T-helper 1 cell (primary cell): ENCODE data around the gene OR6C76.
"Not testable (repeated sequence)": the region's sequence is repeated elsewhere in the genome, so short reads cannot be mapped to it uniquely, and the experiment has no call there.

Experiments used
- DNase-seq, 5 donors: peaks; one replicate each; pipeline ENCODE4 v3.0.0-alpha.2; 2012 to 2020
- total RNA-seq, 4 donors: gene quantifications; one replicate each; lab custom pipeline; 2026; lab: John Stamatoyannopoulos, UW

The OR6C76 gene
- total RNA-seq = 0 reads per million in 4 donors

- no peak for DNase-seq
Measured at GRCh38 chr12:55425954-55426353, at the start of gene OR6C76. Gene OR6C76, plus strand, starts transcription at chr12:55426254. Its CDS starts 0 bp downstream, at chr12:55426254.

- no peak for DNase-seq
Measured at GRCh38 chr12:55385891-55386290, 40.2 kb upstream of the OR6C76 start.

GRCh38 chr12:55392032-55392795, 33.8 kb upstream of the OR6C76 start:
- DNase-seq = no peak

- DNase-seq = no peak
Measured at GRCh38 chr12:55396326-55396725, 29.7 kb upstream of the OR6C76 start.

GRCh38 chr12:55400229-55400628, 25.8 kb upstream of the OR6C76 start, which contains the start of gene OR6C65:
Gene OR6C65, plus strand, starts transcription at chr12:55400529. Its CDS starts 0 bp downstream, at chr12:55400529.
- no peak for DNase-seq

GRCh38 chr12:55407866-55408265, 18.2 kb upstream of the OR6C76 start:
- DNase-seq = no peak

GRCh38 chr12:55409133-55409532, 16.9 kb upstream of the OR6C76 start:
- DNase-seq = not testable (repeated sequence)

GRCh38 chr12:55412138-55412537, 13.9 kb upstream of the OR6C76 start:
- DNase-seq = not testable (repeated sequence)

- not testable (repeated sequence) for DNase-seq
Measured at GRCh38 chr12:55413498-55414388, 12.3 kb upstream of the OR6C76 start.

GRCh38 chr12:55414396-55414823, 11.6 kb upstream of the OR6C76 start:
- DNase-seq = not testable (repeated sequence)

GRCh38 chr12:55414889-55415288, 11.2 kb upstream of the OR6C76 start:
- DNase-seq = not testable (repeated sequence)

GRCh38 chr12:55416961-55417360, 9.1 kb upstream of the OR6C76 start:
- DNase-seq = no peak

GRCh38 chr12:55420307-55420962, 5.6 kb upstream of the OR6C76 start:
- no peak for DNase-seq

- no peak for DNase-seq
Measured at GRCh38 chr12:55428331-55429243, 2.5 kb downstream of the OR6C76 start.

- DNase-seq = not testable (repeated sequence)
Measured at GRCh38 chr12:55441233-55441632, 15.2 kb downstream of the OR6C76 start.

GRCh38 chr12:55443776-55444175, 17.7 kb downstream of the OR6C76 start, which contains the start of gene OR6C2:
Gene OR6C2, plus strand, starts transcription at chr12:55444076. Its CDS starts 8,138 bp downstream, at chr12:55452214.
- DNase-seq = no peak

GRCh38 chr12:55445357-55445756, 19.3 kb downstream of the OR6C76 start:
- no peak for DNase-seq

GRCh38 chr12:55446326-55446725, 20.3 kb downstream of the OR6C76 start:
- no peak for DNase-seq

GRCh38 chr12:55448825-55449224, 22.8 kb downstream of the OR6C76 start:
- DNase-seq = no peak

GRCh38 chr12:55464926-55465325, 38.9 kb downstream of the OR6C76 start:
- not testable (repeated sequence) for DNase-seq

- no peak for DNase-seq
Measured at GRCh38 chr12:55467836-55468235, 41.8 kb downstream of the OR6C76 start.

GRCh38 chr12:55469291-55469690, 43.2 kb downstream of the OR6C76 start:
- no peak for DNase-seq
